ENCODE data around the gene HEMK1. TPM values are rescaled to one million over a fixed set of nuclear protein-coding genes. Genes with fewer than 3 reads are reported as not detected.

The HEMK1 gene, protein sequence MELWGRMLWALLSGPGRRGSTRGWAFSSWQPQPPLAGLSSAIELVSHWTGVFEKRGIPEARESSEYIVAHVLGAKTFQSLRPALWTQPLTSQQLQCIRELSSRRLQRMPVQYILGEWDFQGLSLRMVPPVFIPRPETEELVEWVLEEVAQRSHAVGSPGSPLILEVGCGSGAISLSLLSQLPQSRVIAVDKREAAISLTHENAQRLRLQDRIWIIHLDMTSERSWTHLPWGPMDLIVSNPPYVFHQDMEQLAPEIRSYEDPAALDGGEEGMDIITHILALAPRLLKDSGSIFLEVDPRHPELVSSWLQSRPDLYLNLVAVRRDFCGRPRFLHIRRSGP
- total RNA-seq = 13.8 and 23.3 TPM in 2 replicates
- polyA plus RNA-seq = 33.9 and 37.4 TPM in 2 replicates

DNA sequence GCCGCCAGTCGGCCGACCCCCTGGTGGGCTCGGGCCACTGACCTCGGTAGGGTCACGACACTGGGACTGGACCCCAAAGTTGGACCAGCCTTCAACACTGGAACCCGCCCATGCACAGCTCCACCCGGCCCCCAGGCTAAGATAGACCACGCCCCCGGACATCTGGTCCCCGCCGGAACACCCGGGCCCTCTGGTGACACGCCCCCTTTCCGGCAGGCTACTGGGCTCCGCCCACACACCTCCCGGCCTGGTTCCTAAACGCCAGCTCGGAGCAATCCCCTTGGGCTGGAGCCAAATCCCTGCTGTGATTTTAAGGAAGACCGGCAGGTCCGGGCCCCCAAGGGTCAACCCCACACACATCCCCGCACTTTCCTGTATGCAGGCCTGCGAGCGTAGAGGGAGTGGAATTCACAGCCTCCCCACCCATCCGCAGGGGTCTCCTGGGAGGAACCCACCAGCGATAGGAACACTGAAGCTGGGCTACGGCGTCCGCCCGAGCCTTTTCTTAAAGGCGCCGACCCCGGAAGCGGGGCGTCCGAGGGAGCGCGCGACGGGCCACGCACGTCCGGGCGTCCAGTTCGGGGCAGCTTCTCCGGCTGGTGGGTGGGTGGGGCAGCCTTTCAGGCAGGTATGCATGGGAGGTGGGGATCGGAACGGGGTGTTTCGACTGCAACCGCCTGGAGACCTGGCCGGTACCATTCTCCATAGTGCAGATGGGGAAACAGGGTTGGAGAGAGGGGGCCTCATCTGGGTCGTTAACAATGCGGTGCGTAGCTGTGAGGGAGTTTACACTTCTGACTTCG is at the start of gene HEMK1:
TSS of gene HEMK1 (plus strand) at position 576 of the 803 bp plus-strand sequence. CDS start 1,583 bp downstream, outside the sequence.
- H3K9me3 ChIP-seq (ENCODE audit: low read depth) = no peaks in the 10 kb centered on the region
- H3K4me3 ChIP-seq = peak within 1 kb of the TSS; percentile 72
- H3K27me3 ChIP-seq = no peaks in the 10 kb centered on the region
- H3K27ac ChIP-seq = peak within 1 kb of the TSS; percentile 45
- no peaks in the 10 kb centered on the region for H3K36me3 ChIP-seq
- peak; percentile 97 for DNase-seq (ENCODE audit: low read depth in 1 of 2, low spot score in 1 of 2)
- TF ChIP-seq CTCF (IDR thresholded peaks at IDR 0.05; ENCODE audit: low read depth, low read length) = no peak
- H3K4me1 ChIP-seq (ENCODE audit: low read depth) = peaks cover 3% of the 10 kb centered on the region

GRCh38 chr3:50520849-50521248 is 48.5 kb upstream of the HEMK1 start:
- H3K4me1 ChIP-seq (ENCODE audit: low read depth) = peaks cover 13% of the 10 kb centered on the region
- no peak for TF ChIP-seq CTCF (IDR thresholded peaks at IDR 0.05; ENCODE audit: low read depth, low read length)

GRCh38 chr3:50521572-50521971 is 47.8 kb upstream of the HEMK1 start:
- H3K27me3 ChIP-seq = no peaks in the 10 kb centered on the region
- H3K9me3 ChIP-seq (ENCODE audit: low read depth) = no peaks in the 10 kb centered on the region
- H3K4me3 ChIP-seq = no peak overlapping the region
- peaks cover 7% of the 10 kb centered on the region for H3K4me1 ChIP-seq (ENCODE audit: low read depth)
- no peak for TF ChIP-seq CTCF (IDR thresholded peaks at IDR 0.05; ENCODE audit: low read depth, low read length)
- no peaks in the 10 kb centered on the region for H3K36me3 ChIP-seq
- DNase-seq (ENCODE audit: low read depth in 1 of 2, low spot score in 1 of 2) = no peak
- no peak overlapping the region for H3K27ac ChIP-seq

More at GRCh38 chr3:50520849-50521248, 48.5 kb upstream of the HEMK1 start:
- Histone ChIP-seq H3K36me3 (no peaks in the 10 kb centered on the region), H3K27me3 (no peaks in the 10 kb centered on the region), H3K27ac (no peak overlapping the region), H3K4me3 (no peak overlapping the region), H3K9me3 (ENCODE audit: low read depth) (no peaks in the 10 kb centered on the region)
- no peak for DNase-seq (ENCODE audit: low read depth in 1 of 2, low spot score in 1 of 2)

- no peaks in the 10 kb centered on the region for H3K9me3 ChIP-seq (ENCODE audit: low read depth)
Measured at GRCh38 chr3:50523279-50523811, 46.0 kb upstream of the HEMK1 start.

More at GRCh38 chr3:50523279-50523811, 46.0 kb upstream of the HEMK1 start:
- no peak for TF ChIP-seq CTCF (IDR thresholded peaks at IDR 0.05; ENCODE audit: low read depth, low read length)
- Histone ChIP-seq H3K27ac (no peak overlapping the region), H3K4me3 (no peak overlapping the region), H3K36me3 (no peaks in the 10 kb centered on the region), H3K4me1 (ENCODE audit: low read depth) (no peaks in the 10 kb centered on the region), H3K27me3 (no peaks in the 10 kb centered on the region)
- DNase-seq (ENCODE audit: low read depth in 1 of 2, low spot score in 1 of 2) = no peak
